ENCODE data around the gene NHS. TPM values are rescaled to one million over a fixed set of nuclear protein-coding genes. Genes with fewer than 3 reads are reported as not detected.
A peak's percentile ranks its signal among the peaks of the same experiment; 100 is the strongest.

NHS gene
- polyA plus RNA-seq, 1 donor (not counting 4 experiments of a cell fraction or from before 2014, with no cell fraction given): 5.4 TPM

- H3K27ac ChIP-seq (ENCODE audit: control insufficient read depth, insufficient read depth, low read length): no peak overlapping the region
- dilution Hi-C loops (cut with MboI; ENCODE audit: extremely low pct_ligation_motif_present, low sequenced_read_pairs): no loop called here
- H3K9me3 ChIP-seq (ENCODE audit: control insufficient read depth, low read depth, low read length): no peaks in the 10 kb centered on the region
- H2AFZ ChIP-seq (ENCODE audit: control insufficient read depth, low read length): no peak overlapping the region
- H4K20me1 ChIP-seq (ENCODE audit: control insufficient read depth, extremely low read depth, insufficient read depth, low read length): no peaks in the 10 kb centered on the region
- no peak for DNase-seq (ENCODE audit: low read depth, low spot score)
- no peak overlapping the region for H3K4me2 ChIP-seq (ENCODE audit: control insufficient read depth, extremely low read depth, insufficient read depth, low read depth, low read length)
- H3K4me3 ChIP-seq (ENCODE audit: control insufficient read depth in 2 of 3, extremely low read depth in 1 of 3, insufficient read depth in 2 of 3, low read depth in 1 of 3, low read length in 3 of 3): no peak overlapping the region
- H3K9ac ChIP-seq (ENCODE audit: control insufficient read depth, extremely low read depth, insufficient read depth, low read length): no peak overlapping the region
- no peaks in the 10 kb centered on the region for H3K4me1 ChIP-seq (ENCODE audit: control insufficient read depth, extremely low read depth, insufficient read depth, low read length)
- H3K79me2 ChIP-seq (ENCODE audit: control insufficient read depth, insufficient read depth, low read length): peaks cover 18% of the 10 kb centered on the region
- H3K36me3 ChIP-seq (ENCODE audit: control insufficient read depth in 2 of 2, extremely low read depth in 1 of 2, insufficient read depth in 2 of 2, low read length in 2 of 2): no peaks in the 10 kb centered on the region
- H3K9me1 ChIP-seq (ENCODE audit: control insufficient read depth, extremely low read depth, insufficient read depth, low read length): no peaks in the 10 kb centered on the region
- no peaks in the 10 kb centered on the region for H3K27me3 ChIP-seq (ENCODE audit: control insufficient read depth, extremely low read depth, insufficient read depth, low read length)
- no peak for TF ChIP-seq EZH2 (IDR thresholded peaks at IDR 0.05; ENCODE audit: low read length)
- peak in 2 of 3 experiments; percentile 21 to 23 for TF ChIP-seq CTCF (optimal IDR thresholded peaks at IDR 0.05 in 1 of 3, IDR thresholded peaks at IDR 0.05 in 1 of 3, conservative IDR thresholded peaks at IDR 0.05 in 1 of 3; ENCODE audit: extremely low read depth in 1 of 3, insufficient read depth in 2 of 3, low read length in 3 of 3)
- no peak for FAIRE-seq
These were observed 370.0 kb downstream of the NHS start for GRCh38 chrX:17744896-17745523.

GRCh38 chrX:17747692-17748091 is 372.7 kb downstream of the NHS start:
- Histone ChIP-seq H3K27ac (ENCODE audit: control insufficient read depth, insufficient read depth, low read length) (no peak overlapping the region), H3K4me3 (ENCODE audit: control insufficient read depth in 2 of 3, extremely low read depth in 1 of 3, insufficient read depth in 2 of 3, low read depth in 1 of 3, low read length in 3 of 3) (no peak overlapping the region), H3K9ac (ENCODE audit: control insufficient read depth, extremely low read depth, insufficient read depth, low read length) (no peak overlapping the region), H3K36me3 (ENCODE audit: control insufficient read depth in 2 of 2, extremely low read depth in 1 of 2, insufficient read depth in 2 of 2, low read length in 2 of 2) (no peaks in the 10 kb centered on the region), H3K4me2 (ENCODE audit: control insufficient read depth, extremely low read depth, insufficient read depth, low read depth, low read length) (no peak overlapping the region), H3K79me2 (ENCODE audit: control insufficient read depth, insufficient read depth, low read length) (peaks cover 3% of the 10 kb centered on the region), H3K9me3 (ENCODE audit: control insufficient read depth, low read depth, low read length) (no peaks in the 10 kb centered on the region), H3K4me1 (ENCODE audit: control insufficient read depth, extremely low read depth, insufficient read depth, low read length) (no peaks in the 10 kb centered on the region), H3K9me1 (ENCODE audit: control insufficient read depth, extremely low read depth, insufficient read depth, low read length) (no peaks in the 10 kb centered on the region), H3K27me3 (ENCODE audit: control insufficient read depth, extremely low read depth, insufficient read depth, low read length) (no peaks in the 10 kb centered on the region), H2AFZ (ENCODE audit: control insufficient read depth, low read length) (no peak overlapping the region), H4K20me1 (ENCODE audit: control insufficient read depth, extremely low read depth, insufficient read depth, low read length) (no peaks in the 10 kb centered on the region)
- no peak for FAIRE-seq
- TF ChIP-seq EZH2 (IDR thresholded peaks at IDR 0.05; ENCODE audit: low read length): no peak
- no peak for TF ChIP-seq CTCF (optimal IDR thresholded peaks at IDR 0.05 in 1 of 3, IDR thresholded peaks at IDR 0.05 in 1 of 3, conservative IDR thresholded peaks at IDR 0.05 in 1 of 3; ENCODE audit: extremely low read depth in 1 of 3, insufficient read depth in 2 of 3, low read length in 3 of 3)
- dilution Hi-C loops (cut with MboI; ENCODE audit: extremely low pct_ligation_motif_present, low sequenced_read_pairs): no loop called here
- DNase-seq (ENCODE audit: low read depth, low spot score): no peak
